Measurements from ENCODE around the gene ZNF41.
"Not testable (repeated sequence)": the region's sequence is repeated elsewhere in the genome, so short reads cannot be mapped to it uniquely, and the experiment has no call there.

The ZNF41 gene

GRCh38 chrX:47502316-47503125 is 19.5 kb upstream of the ZNF41 start:
- TF ChIP-seq, protein P1, sequence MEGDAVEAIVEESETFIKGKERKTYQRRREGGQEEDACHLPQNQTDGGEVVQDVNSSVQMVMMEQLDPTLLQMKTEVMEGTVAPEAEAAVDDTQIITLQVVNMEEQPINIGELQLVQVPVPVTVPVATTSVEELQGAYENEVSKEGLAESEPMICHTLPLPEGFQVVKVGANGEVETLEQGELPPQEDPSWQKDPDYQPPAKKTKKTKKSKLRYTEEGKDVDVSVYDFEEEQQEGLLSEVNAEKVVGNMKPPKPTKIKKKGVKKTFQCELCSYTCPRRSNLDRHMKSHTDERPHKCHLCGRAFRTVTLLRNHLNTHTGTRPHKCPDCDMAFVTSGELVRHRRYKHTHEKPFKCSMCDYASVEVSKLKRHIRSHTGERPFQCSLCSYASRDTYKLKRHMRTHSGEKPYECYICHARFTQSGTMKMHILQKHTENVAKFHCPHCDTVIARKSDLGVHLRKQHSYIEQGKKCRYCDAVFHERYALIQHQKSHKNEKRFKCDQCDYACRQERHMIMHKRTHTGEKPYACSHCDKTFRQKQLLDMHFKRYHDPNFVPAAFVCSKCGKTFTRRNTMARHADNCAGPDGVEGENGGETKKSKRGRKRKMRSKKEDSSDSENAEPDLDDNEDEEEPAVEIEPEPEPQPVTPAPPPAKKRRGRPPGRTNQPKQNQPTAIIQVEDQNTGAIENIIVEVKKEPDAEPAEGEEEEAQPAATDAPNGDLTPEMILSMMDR (IDR thresholded peaks at IDR 0.05; ENCODE audit: low read depth, low read length), result no peak
- no peak for DNase-seq (ENCODE audit: low read depth, low spot score)
- no peak overlapping the region for H3K4me3 ChIP-seq (ENCODE audit: low read depth, low read length)
- in situ Hi-C loops (cut with HindIII; ENCODE audit: low sequenced_read_pairs), result no loop called here

- H3K4me3 ChIP-seq (ENCODE audit: low read depth, low read length), result no peak overlapping the region
- in situ Hi-C loops (cut with HindIII; ENCODE audit: low sequenced_read_pairs), result no loop called here
- TF ChIP-seq, protein P1 (IDR thresholded peaks at IDR 0.05; ENCODE audit: low read depth, low read length), result no peak
- peak; percentile 72 for DNase-seq (ENCODE audit: low read depth, low spot score)
Observed at GRCh38 chrX:47501226-47502074, 18.4 kb upstream of the ZNF41 start.

DNA sequence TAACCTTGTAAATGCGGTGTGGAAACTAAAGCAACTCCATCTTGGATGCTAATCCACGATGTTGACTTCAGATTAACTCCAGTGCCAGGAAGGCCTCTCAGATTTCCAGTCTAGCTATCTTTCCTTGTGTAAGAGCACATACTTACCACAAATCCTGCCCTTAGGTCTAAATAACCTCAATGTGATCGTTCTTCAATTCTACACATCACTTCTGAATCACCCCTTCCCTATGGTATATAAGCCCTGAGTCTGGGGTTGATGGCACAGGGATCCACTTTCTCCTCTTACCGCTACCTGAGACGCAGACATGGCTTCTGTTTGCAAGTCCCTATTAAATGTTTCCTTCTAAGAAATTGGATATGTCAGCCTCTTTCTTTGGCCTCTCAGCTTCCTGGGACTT is 17.5 kb upstream of the ZNF41 start:
- in situ Hi-C loops (cut with HindIII; ENCODE audit: low sequenced_read_pairs), result no loop called here
- DNase-seq (ENCODE audit: low read depth, low spot score), result no peak
- TF ChIP-seq, protein P1 (IDR thresholded peaks at IDR 0.05; ENCODE audit: low read depth, low read length), result no peak
- no peak overlapping the region for H3K4me3 ChIP-seq (ENCODE audit: low read depth, low read length)

DNA sequence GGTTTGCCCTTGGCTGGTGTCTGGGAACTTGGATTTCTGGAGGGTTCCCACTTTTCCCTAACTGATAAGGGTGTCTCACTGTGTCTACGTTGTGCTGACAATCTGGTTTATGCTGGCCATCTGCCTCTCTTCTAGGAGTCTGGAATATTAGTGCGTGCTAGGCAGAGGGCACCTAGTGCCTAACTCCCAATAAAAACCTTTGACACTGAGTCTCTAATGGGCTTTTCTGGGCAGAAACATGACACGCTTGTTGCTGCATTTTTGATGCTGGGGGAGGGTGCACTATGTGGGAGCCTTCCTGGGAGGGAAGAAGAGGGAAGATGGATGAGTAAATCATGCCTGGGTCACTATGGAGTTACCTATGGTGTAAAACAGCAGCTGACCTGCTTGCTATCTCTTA is 16.3 kb upstream of the ZNF41 start:
- H3K4me3 ChIP-seq (ENCODE audit: low read depth, low read length), result no peak overlapping the region
- in situ Hi-C loops (cut with HindIII; ENCODE audit: low sequenced_read_pairs), result no loop called here
- no peak for DNase-seq (ENCODE audit: low read depth, low spot score)
- TF ChIP-seq, protein P1 (IDR thresholded peaks at IDR 0.05; ENCODE audit: low read depth, low read length), result no peak

GRCh38 chrX:47498411-47498810 is 15.4 kb upstream of the ZNF41 start:
- no peak overlapping the region for H3K4me3 ChIP-seq (ENCODE audit: low read depth, low read length)
- TF ChIP-seq, protein P1 (IDR thresholded peaks at IDR 0.05; ENCODE audit: low read depth, low read length), result no peak
- no peak for DNase-seq (ENCODE audit: low read depth, low spot score)
- in situ Hi-C loops (cut with HindIII; ENCODE audit: low sequenced_read_pairs), result no loop called here

DNA sequence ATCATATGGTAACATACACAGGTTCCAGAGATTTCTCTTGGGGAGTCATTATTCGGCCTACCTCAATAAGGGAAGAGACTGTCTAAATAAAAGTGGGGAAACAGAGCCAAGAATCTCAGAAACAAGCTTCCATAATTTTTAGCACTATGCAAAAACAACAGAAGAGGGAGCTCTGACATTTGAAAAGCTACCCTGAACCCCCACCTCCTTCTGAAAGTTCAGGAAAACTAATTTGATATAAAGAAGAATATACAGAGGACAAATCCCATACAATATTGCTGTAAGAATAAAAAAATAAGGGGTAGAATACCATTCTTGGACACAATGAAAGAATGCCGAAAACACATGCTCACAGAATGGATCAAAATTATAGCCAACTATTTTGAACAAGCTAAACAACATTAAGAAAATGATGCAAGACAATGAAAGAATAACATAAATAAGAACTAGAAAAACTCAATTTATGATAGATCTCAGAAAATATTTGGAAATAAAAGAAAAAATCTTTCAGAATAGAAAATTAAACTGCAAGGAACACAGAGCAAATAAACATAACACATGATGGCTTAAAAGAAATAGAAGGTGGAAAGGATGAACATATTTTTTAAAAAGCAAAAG is 14.4 kb upstream of the ZNF41 start:
- TF ChIP-seq, protein P1 (IDR thresholded peaks at IDR 0.05; ENCODE audit: low read depth, low read length), result peak; percentile 51
- H3K4me3 ChIP-seq (ENCODE audit: low read depth, low read length), result no peak overlapping the region
- DNase-seq (ENCODE audit: low read depth, low spot score), result peak; percentile 45
- in situ Hi-C loops (cut with HindIII; ENCODE audit: low sequenced_read_pairs), result no loop called here

DNA sequence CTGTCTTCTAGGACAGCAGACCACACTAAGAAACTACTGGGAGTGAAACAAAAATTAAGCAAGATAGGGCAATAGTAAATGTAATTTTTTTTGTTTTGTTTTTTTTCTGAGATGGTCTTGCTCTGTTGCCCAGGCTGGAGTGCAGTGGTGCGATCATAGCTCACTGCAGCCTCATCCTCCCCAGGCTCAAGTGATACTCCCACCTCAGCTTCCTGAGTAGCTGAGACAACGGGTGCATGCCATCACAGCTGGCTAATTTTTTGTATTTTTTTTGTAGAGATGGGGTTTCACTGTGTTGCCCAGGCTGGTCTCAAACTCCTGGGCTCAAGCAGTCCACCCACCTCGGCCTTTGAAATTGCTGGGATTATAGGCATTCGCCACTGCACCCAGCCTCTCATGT is 9.1 kb upstream of the ZNF41 start:
- DNase-seq (ENCODE audit: low read depth, low spot score); in situ Hi-C loops (cut with HindIII; ENCODE audit: low sequenced_read_pairs); H3K4me3 ChIP-seq (ENCODE audit: low read depth, low read length): not testable (repeated sequence)

Measured in astrocyte of the spinal cord (primary cell).